ENCODE data around the gene FAM3D. TPM values are rescaled to one million over a fixed set of nuclear protein-coding genes. Genes with fewer than 3 reads are reported as not detected.

The FAM3D gene
- total and polyA plus RNA-seq, 2 of the 8 experiments (the other 6 are each of a cell fraction or from before 2014, with no cell fraction given) = not detected

- POLR2A ChIA-PET (ENCODE audit: partially characterized antibody) = no interaction called here
- H2BK12ac ChIP-seq (ENCODE audit: low read depth, low read length) = no peak overlapping the region
- TF ChIP-seq SAP30 (IDR thresholded peaks at IDR 0.05; ENCODE audit: insufficient read depth, insufficient replicate concordance, low read length) (no peak), CTBP2 (IDR thresholded peaks at IDR 0.05; ENCODE audit: borderline replicate concordance, insufficient read depth, insufficient read length, low read length) (no peak), CTCF (IDR thresholded peaks at IDR 0.05; ENCODE audit: control extremely low read depth in 1 of 3, insufficient read depth in 1 of 3, low read depth in 1 of 3, low read length in 3 of 3) (no peak), SIRT6 (IDR thresholded peaks at IDR 0.05; ENCODE audit: low read length) (no peak), TBP (IDR thresholded peaks at IDR 0.05; ENCODE audit: low read depth, low read length) (no peak), SP1 (IDR thresholded peaks at IDR 0.05; ENCODE audit: low read depth, low read length) (no peak), NRF1 (IDR thresholded peaks at IDR 0.05; ENCODE audit: low read depth, low read length) (no peak), MAFK (IDR thresholded peaks at IDR 0.05; ENCODE audit: low read depth, low read length) (no peak)
These were observed 26.7 kb downstream of the FAM3D start for GRCh38 chr3:58639842-58640241.

More at GRCh38 chr3:58639842-58640241, 26.7 kb downstream of the FAM3D start:
- no peak overlapping the region for H2BK5ac ChIP-seq (ENCODE audit: low read depth, low read length)
- H3K4me3 ChIP-seq (ENCODE audit: extremely low read depth in 1 of 4, insufficient read depth in 2 of 4, low read depth in 3 of 4, low read length in 4 of 4) = no peak overlapping the region
- no peak overlapping the region for H4K91ac ChIP-seq (replicated peaks; ENCODE audit: insufficient read length, low read length)
- no peak overlapping the region for H3K4ac ChIP-seq (replicated peaks; ENCODE audit: insufficient read length, low read depth, low read length)
- DNase-seq (ENCODE audit: low read depth in 1 of 2, low spot score in 2 of 2) (no peak), FAIRE-seq (no peak)
- H2BK120ac ChIP-seq (replicated peaks; ENCODE audit: low read depth, low read length) = no peak overlapping the region
- no peaks in the 10 kb centered on the region for H3K23me2 ChIP-seq (ENCODE audit: low read depth, low read length)
- H3K79me2 ChIP-seq (ENCODE audit: control insufficient read depth in 1 of 2, insufficient read depth in 2 of 2, low read length in 2 of 2) = no peaks in the 10 kb centered on the region
- H3K4me2 ChIP-seq (ENCODE audit: insufficient read depth in 1 of 2, low read depth in 2 of 2, low read length in 2 of 2) = no peak overlapping the region
- no peak overlapping the region for H4K8ac ChIP-seq (ENCODE audit: extremely low read depth, insufficient read depth, low read length)
- no peaks in the 10 kb centered on the region for H3K36me3 ChIP-seq (ENCODE audit: control insufficient read depth in 2 of 4, insufficient read depth in 4 of 4, low read length in 3 of 4)
- H3K27me3 ChIP-seq (replicated peaks in 1 of 4; ENCODE audit: control insufficient read depth in 3 of 4, extremely low read depth in 1 of 4, insufficient read depth in 3 of 4, low read length in 3 of 4) = peaks cover 21 to 62% (median 47%) of the 10 kb centered on the region in 4 experiments
- no peaks in the 10 kb centered on the region for H3K79me1 ChIP-seq (ENCODE audit: low read depth, low read length)
- peaks cover 0 to 4% (median 0%) of the 10 kb centered on the region in 4 experiments; a peak in 3 of 7 replicates for H3K4me1 ChIP-seq (replicated peaks in 1 of 4; ENCODE audit: control insufficient read depth in 3 of 4, insufficient read depth in 4 of 4, low read length in 3 of 4)
- no peak overlapping the region for H3K9ac ChIP-seq (replicated peaks in 1 of 4; ENCODE audit: extremely low read depth in 1 of 4, low read depth in 3 of 4, low read length in 3 of 4)
- H2AK5ac ChIP-seq (ENCODE audit: low read depth, low read length) = no peak overlapping the region
- H3K56ac ChIP-seq (replicated peaks; ENCODE audit: insufficient read length, low read depth, low read length) = no peak overlapping the region
- H3K14ac ChIP-seq (ENCODE audit: insufficient read length) = no peak overlapping the region
- no peak overlapping the region for H3K18ac ChIP-seq (ENCODE audit: extremely low read depth, low read length)
- 82% methylated on average over 10 of the region's 10 CpGs; no CpG with 5 or more reads in 1 of the 2 experiments for WGBS, 2 experiments (ENCODE audit: extremely low coverage in 1 of 2, insufficient coverage in 1 of 2, insufficient read length in 1 of 2, insufficient replicate concordance in 2 of 2, low coverage in 1 of 2, low lambda C conversion rate in 2 of 2, missing lambda C conversion rate in 1 of 2)
- peaks cover 0 to 2% of the 10 kb centered on the region in 2 experiments; a peak in 1 of 4 replicates for H3K9me3 ChIP-seq (ENCODE audit: insufficient read depth in 2 of 2, low read depth in 1 of 2, low read length in 1 of 2)
- no peak overlapping the region for H2BK20ac ChIP-seq (ENCODE audit: low read length)
- H4K5ac ChIP-seq (ENCODE audit: insufficient read length, low read depth, low read length) = no peak overlapping the region
- H4K20me1 ChIP-seq (replicated peaks in 1 of 2; ENCODE audit: control insufficient read depth in 1 of 2, insufficient read depth in 2 of 2, low read length in 2 of 2) = peaks cover 0 to 2% of the 10 kb centered on the region in 2 experiments
- CTCF ChIA-PET (ENCODE audit: partially characterized antibody) = interaction anchor here (0.6 to 25.1 kb wide), 19 partner anchors 9 to 875 kb away, joined by 3 to 994 read pairs (median 4); partner anchors contain the start of gene FAM107A
- no peak overlapping the region for H3K27ac ChIP-seq (ENCODE audit: low read depth, low read length)
- H3K23ac ChIP-seq (ENCODE audit: insufficient read length) = no peak overlapping the region
- no peak overlapping the region for H2AFZ ChIP-seq (ENCODE audit: low read length)
- H2BK15ac ChIP-seq (ENCODE audit: low read length) = no peak overlapping the region
